Measurements from ENCODE around the gene HOXD13.

- TF ChIP-seq CTCF (IDR thresholded peaks at IDR 0.05) (no peak), POLR2AphosphoS5 (IDR thresholded peaks at IDR 0.05) (no peak)
These were observed 1.7 kb upstream of the HOXD13 start for GRCh38 chr2:176090862-176091261.
